Tibial nerve (tissue), 4 donors: ENCODE measurements around the gene WWTR1. TPM values are rescaled to one million over a fixed set of nuclear protein-coding genes. Genes with fewer than 3 reads are reported as not detected.
A peak's percentile ranks its signal among the peaks of the same experiment; 100 is the strongest.

Source experiments
- DNase-seq, 2 donors: peaks; one replicate each; pipeline ENCODE4 v3.0.0-alpha.2; 2019; ENCODE audit warnings: low spot score in 2 of 2
- H3K27ac ChIP-seq, 4 donors: fragments of 200-600 bp; sonication (generic) in 3 of 4; one replicate each; pipeline ENCODE4 v1.5.1; 2017 to 2019; ENCODE audit warnings: mild to moderate bottlenecking in 1 of 4
- H3K27me3 ChIP-seq, 2 donors: fragments of 200-600 bp; sonication (generic) in 1 of 2; one replicate each; pipeline versions ENCODE4 v1.5.1 to v1.6.0; 2017 to 2019
- H3K36me3 ChIP-seq, 3 donors: fragments of 200-600 bp; sonication (generic); one replicate each; pipeline ENCODE4 v1.5.1; 2018 to 2019
- H3K4me1 ChIP-seq, 4 donors: fragments of 200-600 bp; sonication (generic) in 3 of 4; one replicate each; pipeline ENCODE4 v1.5.1; 2017 to 2019
- H3K4me3 ChIP-seq, 4 donors: fragments of 200-600 bp; sonication (generic) in 3 of 4; one replicate each; pipeline ENCODE4 v1.5.1; 2017 to 2019; ENCODE audit warnings: mild to moderate bottlenecking in 1 of 4, moderate library complexity in 1 of 4
- H3K9me3 ChIP-seq, 4 donors: fragments of 200-600 bp; sonication (generic) in 3 of 4; one replicate each; pipeline ENCODE4 v1.5.1; 2017 to 2019
- CTCF ChIP-seq, 5 experiments: fragments of 200-600 bp in 3 of 5; fragments of 450-650 bp in 2 of 5; sonication (generic) in 3 of 5; IDR thresholded peaks; one replicate each; pipeline ENCODE4 v1.5.1; 2016 to 2019; ENCODE audit warnings: antibody characterized with exemption in 5 of 5, mild to moderate bottlenecking in 3 of 5, moderate library complexity in 2 of 5
- EP300 ChIP-seq, 2 donors: sonication (generic); formaldehyde crosslinking; IDR thresholded peaks; one replicate each; pipeline ENCODE4 v1.6.1; 2017; ENCODE audit warnings: antibody characterized with exemption in 2 of 2, mild to moderate bottlenecking in 1 of 2
- POLR2A ChIP-seq, 2 donors: fragments of 450-650 bp; IDR thresholded peaks; one replicate each; pipeline ENCODE4 v1.6.1; 2017; ENCODE audit warnings: antibody characterized with exemption in 2 of 2, mild to moderate bottlenecking in 2 of 2, moderate library complexity in 2 of 2
- WGBS, 2 donors: methylation state at CpG; one replicate each; pipeline ENCODE4 v1.1.5; 2018; 5-methylcytosine and 5-hydroxymethylcytosine counted together
- total RNA-seq, 4 donors: library from RNA; depleted of rRNA; stranded (reverse); fragments of >200 nt; gene quantifications; one replicate each; pipeline ENCODE4 v1.1.0, GENCODE V29; 2016

The WWTR1 gene
- total RNA-seq, 4 donors from 2014 or later: 86.5 to 130 (median 113) TPM

- Histone ChIP-seq H3K4me1 (peaks cover 0 to 75% (median 36%) of the 10 kb centered on the region in 4 donors), H3K27me3 (no peaks in the 10 kb centered on the region), H3K4me3 (no peak overlapping the region), H3K9me3 (no peaks in the 10 kb centered on the region), H3K36me3 (no peaks in the 10 kb centered on the region), H3K27ac (peak overlapping the region in 2 of 4 donors; percentile 44 to 63)
- TF ChIP-seq POLR2A (IDR thresholded peaks at IDR 0.05) (no peak), CTCF (IDR thresholded peaks at IDR 0.05) (no peak), EP300 (IDR thresholded peaks at IDR 0.05) (no peak)
- WGBS, 2 donors: 34 to 40% methylated on average over 8 of the region's 8 CpGs
- no peak for DNase-seq
Measured at GRCh38 chr3:149593418-149594160, 64.2 kb downstream of the WWTR1 start.

- Histone ChIP-seq H3K27me3 (no peaks in the 10 kb centered on the region), H3K36me3 (no peaks in the 10 kb centered on the region), H3K27ac (peak overlapping the region in 2 of 4 donors; percentile 44 to 63), H3K4me1 (peaks cover 0 to 75% (median 33%) of the 10 kb centered on the region in 4 donors), H3K9me3 (no peaks in the 10 kb centered on the region), H3K4me3 (no peak overlapping the region)
- TF ChIP-seq CTCF (IDR thresholded peaks at IDR 0.05) (no peak), POLR2A (IDR thresholded peaks at IDR 0.05) (no peak), EP300 (IDR thresholded peaks at IDR 0.05) (no peak)
- DNase-seq: no peak
- 39 to 48% methylated on average over 9 of the region's 9 CpGs for WGBS, 2 donors
Measured at GRCh38 chr3:149592758-149593240, 65.0 kb downstream of the WWTR1 start.

GRCh38 chr3:149590691-149591441 is 67.0 kb downstream of the WWTR1 start:
- no peak for DNase-seq
- H3K9me3 ChIP-seq: no peaks in the 10 kb centered on the region
- H3K27me3 ChIP-seq: no peaks in the 10 kb centered on the region
- H3K4me3 ChIP-seq: no peak overlapping the region
- TF ChIP-seq POLR2A (IDR thresholded peaks at IDR 0.05): no peak
- no peak for TF ChIP-seq CTCF (IDR thresholded peaks at IDR 0.05)
- TF ChIP-seq EP300 (IDR thresholded peaks at IDR 0.05): no peak
- H3K27ac ChIP-seq: peak overlapping the region in 1 of 4 donors; percentile 44
- H3K36me3 ChIP-seq: no peaks in the 10 kb centered on the region
- peaks cover 0 to 74% (median 29%) of the 10 kb centered on the region in 4 donors for H3K4me1 ChIP-seq
- 57 to 60% methylated on average over 4 of the region's 4 CpGs for WGBS, 2 donors

GRCh38 chr3:149589332-149589731 is 68.5 kb downstream of the WWTR1 start:
- peaks cover 0 to 77% (median 29%) of the 10 kb centered on the region in 4 donors for H3K4me1 ChIP-seq
- no peaks in the 10 kb centered on the region for H3K9me3 ChIP-seq
- H3K4me3 ChIP-seq: no peak overlapping the region
- 40 to 42% methylated on average over 4 of the region's 4 CpGs for WGBS, 2 donors
- TF ChIP-seq POLR2A (IDR thresholded peaks at IDR 0.05): no peak
- TF ChIP-seq CTCF (IDR thresholded peaks at IDR 0.05): no peak
- peak in 1 of 2 donors; percentile 41 for TF ChIP-seq EP300 (IDR thresholded peaks at IDR 0.05)
- no peaks in the 10 kb centered on the region for H3K36me3 ChIP-seq
- no peak for DNase-seq
- no peaks in the 10 kb centered on the region for H3K27me3 ChIP-seq
- H3K27ac ChIP-seq: peak overlapping the region in 1 of 4 donors; percentile 52

GRCh38 chr3:149588909-149589308 is 68.9 kb downstream of the WWTR1 start:
- 61 to 62% methylated on average over 4 of the region's 4 CpGs for WGBS, 2 donors
- H3K36me3 ChIP-seq: no peaks in the 10 kb centered on the region
- no peaks in the 10 kb centered on the region for H3K27me3 ChIP-seq
- no peak for TF ChIP-seq CTCF (IDR thresholded peaks at IDR 0.05)
- no peak for TF ChIP-seq POLR2A (IDR thresholded peaks at IDR 0.05)
- TF ChIP-seq EP300 (IDR thresholded peaks at IDR 0.05): no peak
- no peak overlapping the region for H3K4me3 ChIP-seq
- no peak for DNase-seq
- no peaks in the 10 kb centered on the region for H3K9me3 ChIP-seq
- peaks cover 0 to 77% (median 31%) of the 10 kb centered on the region in 4 donors for H3K4me1 ChIP-seq
- H3K27ac ChIP-seq: peak overlapping the region in 2 of 4 donors; percentile 30 to 52
